Cardiac muscle cell (in vitro differentiated cells and primary cell): ENCODE measurements around the gene PVR. TPM values are rescaled to one million over a fixed set of nuclear protein-coding genes. Genes with fewer than 3 reads are reported as not detected.
A peak's percentile ranks its signal among the peaks of the same experiment; 100 is the strongest.
"Not testable (repeated sequence)": the region's sequence is repeated elsewhere in the genome, so short reads cannot be mapped to it uniquely, and the experiment has no call there.

Source experiments
- DNase-seq, 2 donors: peaks; one replicate each; pipeline versions ENCODE4 v3.0.0 to v3.0.0-alpha.2; 2010 to 2017; ENCODE audit warnings: low read depth in 1 of 2, low spot score in 1 of 2
- H3K27ac ChIP-seq: fragments of 200-600 bp; sonication (generic); 2 replicates; pipeline ENCODE4 v1.5.1; 2016
- H3K27me3 ChIP-seq: fragments of 200-600 bp; sonication (generic); 2 replicates; pipeline ENCODE4 v1.6.0; 2016; ENCODE audit warnings: control low read depth
- H3K36me3 ChIP-seq: fragments of 200-600 bp; sonication (generic); 2 replicates; pipeline ENCODE4 v1.5.1; 2016; ENCODE audit warnings: control low read depth
- H3K4me1 ChIP-seq: fragments of 200-600 bp; sonication (generic); 2 replicates; pipeline ENCODE4 v1.8.1; 2017; ENCODE audit warnings: low read depth, mild to moderate bottlenecking, mixed run types
- H3K4me3 ChIP-seq: fragments of 200-600 bp; sonication (generic); 2 replicates; pipeline ENCODE4 v1.5.1; 2016; ENCODE audit warnings: mild to moderate bottlenecking
- H3K9me3 ChIP-seq: fragments of 200-600 bp; sonication (generic); 2 replicates; pipeline ENCODE4 v1.5.1; 2017; ENCODE audit warnings: low read depth, mild to moderate bottlenecking, control low read depth
- CTCF ChIP-seq: IDR thresholded peaks from 2 replicates; pipeline ENCODE4 v1.5.1; 2012; ENCODE audit warnings: low read depth, mild to moderate bottlenecking, low read length
- polyA plus RNA-seq: library from polyadenylated mRNA; unstranded; fragments of >200 nt; fragmentation: Nextera tagmentation; extraction: Ambion mirVana; gene quantifications from 2 replicates; pipeline ENCODE4 v1.2.1, GENCODE V29; 2016
- total RNA-seq: library from RNA; depleted of rRNA; stranded (reverse); fragments of >200 nt; gene quantifications from 2 replicates; pipeline ENCODE4 v1.2.3, GENCODE V29; 2016

The PVR gene
- total and polyA plus RNA-seq, 2 experiments from 2014 or later: 19.6 to 20.8 TPM

DNA sequence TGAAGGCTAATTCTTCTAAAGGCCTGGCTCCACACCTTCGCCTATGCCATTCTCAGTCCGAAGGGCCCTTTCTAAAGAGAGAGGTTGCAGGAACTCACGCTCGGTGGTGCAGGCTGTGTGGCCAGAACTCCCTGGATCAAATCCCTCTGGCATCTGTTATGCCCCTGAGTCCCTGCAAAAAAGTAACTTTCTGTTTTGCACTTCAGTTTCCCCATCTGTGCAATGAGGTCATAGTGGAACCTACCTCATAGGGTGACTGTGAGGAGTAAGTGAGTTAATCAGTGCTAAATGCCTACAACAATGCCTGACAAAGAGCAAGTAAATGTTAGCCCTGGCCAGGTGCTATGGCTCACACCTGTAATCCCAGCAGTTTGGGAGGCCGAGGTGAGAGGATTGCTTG, 23.0 kb upstream of the PVR start:
- no peaks in the 10 kb centered on the region for H3K4me1 ChIP-seq
- DNase-seq: no peak
- no peak for TF ChIP-seq CTCF
- H3K9me3 ChIP-seq: no peaks in the 10 kb centered on the region
- H3K27ac ChIP-seq: no peak overlapping the region
- H3K4me3 ChIP-seq: no peak overlapping the region
- no peaks in the 10 kb centered on the region for H3K36me3 ChIP-seq
- H3K27me3 ChIP-seq: no peaks in the 10 kb centered on the region

- H3K27ac ChIP-seq: no peak overlapping the region
- DNase-seq: no peak
- no peaks in the 10 kb centered on the region for H3K4me1 ChIP-seq
- no peak overlapping the region for H3K4me3 ChIP-seq
- H3K36me3 ChIP-seq: no peaks in the 10 kb centered on the region
- no peaks in the 10 kb centered on the region for H3K27me3 ChIP-seq
- no peak for TF ChIP-seq CTCF
- no peaks in the 10 kb centered on the region for H3K9me3 ChIP-seq
These were observed 22.3 kb upstream of the PVR start for GRCh38 chr19:44621367-44621766.

DNA sequence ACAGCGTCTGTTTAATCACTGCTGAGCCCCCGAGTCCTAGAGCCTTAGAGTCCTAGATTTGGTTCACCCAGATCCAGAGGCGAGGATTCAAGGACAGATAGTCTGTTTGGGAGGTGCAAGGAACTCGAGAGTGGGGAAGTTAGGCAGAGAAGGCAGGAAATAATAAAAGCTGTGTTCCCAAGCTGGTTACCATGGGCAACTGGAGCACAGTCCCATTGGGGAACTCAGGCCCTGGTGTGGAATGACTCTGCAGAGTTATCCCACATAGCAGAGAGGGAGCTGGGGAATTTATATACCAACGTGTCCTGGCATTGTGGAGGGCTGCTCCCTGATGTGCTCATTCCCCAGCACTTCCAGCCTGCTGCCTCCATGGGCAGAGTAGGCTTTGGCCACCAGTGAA, 20.6 kb upstream of the PVR start:
- DNase-seq: peak in 1 of 2 donors; percentile 53
- Histone ChIP-seq H3K9me3 (no peaks in the 10 kb centered on the region), H3K36me3 (no peaks in the 10 kb centered on the region), H3K27ac (no peak overlapping the region), H3K4me1 (no peaks in the 10 kb centered on the region), H3K27me3 (no peaks in the 10 kb centered on the region), H3K4me3 (no peak overlapping the region)
- no peak for TF ChIP-seq CTCF

DNA sequence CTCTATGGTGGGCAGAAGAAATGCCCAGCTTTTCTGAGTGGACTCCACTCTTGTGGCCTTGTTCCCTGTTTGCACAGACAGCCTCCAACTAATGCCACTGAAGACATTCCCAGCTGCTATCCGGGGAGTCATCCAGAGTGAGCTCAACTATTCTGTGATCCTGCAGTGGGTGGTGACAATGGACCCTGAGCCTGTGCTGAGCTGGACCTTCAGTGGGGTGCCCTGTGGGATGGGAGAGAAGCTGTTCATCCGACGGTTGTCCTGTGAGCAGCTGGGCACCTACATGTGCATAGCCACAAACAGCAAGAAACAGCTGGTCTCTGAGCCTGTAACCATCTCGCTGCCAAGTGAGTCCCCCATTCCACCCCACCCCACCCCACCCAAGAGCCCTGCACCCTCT, 20.1 kb upstream of the PVR start:
- Histone ChIP-seq H3K4me3 (no peak overlapping the region), H3K36me3 (no peaks in the 10 kb centered on the region), H3K27me3 (no peaks in the 10 kb centered on the region), H3K9me3 (no peaks in the 10 kb centered on the region), H3K27ac (no peak overlapping the region), H3K4me1 (no peaks in the 10 kb centered on the region)
- no peak for TF ChIP-seq CTCF
- DNase-seq: no peak

- H3K4me1 ChIP-seq: no peaks in the 10 kb centered on the region
- no peak overlapping the region for H3K4me3 ChIP-seq
- H3K27me3 ChIP-seq: no peaks in the 10 kb centered on the region
- no peaks in the 10 kb centered on the region for H3K9me3 ChIP-seq
- H3K27ac ChIP-seq: no peak overlapping the region
- no peak for DNase-seq
- no peak for TF ChIP-seq CTCF
- H3K36me3 ChIP-seq: no peaks in the 10 kb centered on the region
These were observed 18.8 kb upstream of the PVR start for GRCh38 chr19:44624840-44625354.

- H3K9me3 ChIP-seq, H3K27ac ChIP-seq, H3K4me3 ChIP-seq, H3K36me3 ChIP-seq, DNase-seq, H3K27me3 ChIP-seq, H3K4me1 ChIP-seq: not testable (repeated sequence)
These were observed 18.1 kb upstream of the PVR start for GRCh38 chr19:44625637-44626036.
